Measurements from ENCODE around the gene DUSP22. TPM values are rescaled to one million over a fixed set of nuclear protein-coding genes. Genes with fewer than 3 reads are reported as not detected.
A peak's percentile ranks its signal among the peaks of the same experiment; 100 is the strongest.

DUSP22 gene
- total and polyA plus RNA-seq, 2 of the 8 experiments (the other 6 are each of a cell fraction or from before 2014, with no cell fraction given), result 15.5 to 32.4 TPM

GRCh38 chr6:322259-322930, 30.1 kb downstream of the DUSP22 start:
- no peak overlapping the region for H2AFZ ChIP-seq (ENCODE audit: low read length)
- no peaks in the 10 kb centered on the region for H3K79me2 ChIP-seq (ENCODE audit: control insufficient read depth in 1 of 2, insufficient read depth in 2 of 2, low read length in 2 of 2)
- TF ChIP-seq PHF8 (conservative IDR thresholded peaks at IDR 0.05; ENCODE audit: low read depth, low read length) (no peak), ZNF274 (IDR thresholded peaks at IDR 0.05; ENCODE audit: borderline replicate concordance, extremely low read depth, low read length) (no peak), SP2 (IDR thresholded peaks at IDR 0.05; ENCODE audit: low read length) (no peak), SIX5 (IDR thresholded peaks at IDR 0.05; ENCODE audit: low read depth, low read length) (no peak)
- TF ChIP-seq, protein P1, sequence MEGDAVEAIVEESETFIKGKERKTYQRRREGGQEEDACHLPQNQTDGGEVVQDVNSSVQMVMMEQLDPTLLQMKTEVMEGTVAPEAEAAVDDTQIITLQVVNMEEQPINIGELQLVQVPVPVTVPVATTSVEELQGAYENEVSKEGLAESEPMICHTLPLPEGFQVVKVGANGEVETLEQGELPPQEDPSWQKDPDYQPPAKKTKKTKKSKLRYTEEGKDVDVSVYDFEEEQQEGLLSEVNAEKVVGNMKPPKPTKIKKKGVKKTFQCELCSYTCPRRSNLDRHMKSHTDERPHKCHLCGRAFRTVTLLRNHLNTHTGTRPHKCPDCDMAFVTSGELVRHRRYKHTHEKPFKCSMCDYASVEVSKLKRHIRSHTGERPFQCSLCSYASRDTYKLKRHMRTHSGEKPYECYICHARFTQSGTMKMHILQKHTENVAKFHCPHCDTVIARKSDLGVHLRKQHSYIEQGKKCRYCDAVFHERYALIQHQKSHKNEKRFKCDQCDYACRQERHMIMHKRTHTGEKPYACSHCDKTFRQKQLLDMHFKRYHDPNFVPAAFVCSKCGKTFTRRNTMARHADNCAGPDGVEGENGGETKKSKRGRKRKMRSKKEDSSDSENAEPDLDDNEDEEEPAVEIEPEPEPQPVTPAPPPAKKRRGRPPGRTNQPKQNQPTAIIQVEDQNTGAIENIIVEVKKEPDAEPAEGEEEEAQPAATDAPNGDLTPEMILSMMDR (IDR thresholded peaks at IDR 0.05; ENCODE audit: control extremely low read depth in 1 of 3, insufficient read depth in 1 of 3, low read depth in 1 of 3, low read length in 3 of 3), result peak; percentile 20 to 43 (median 26)
- 72% methylated on average over 14 of the region's 14 CpGs; no CpG with 5 or more reads in 1 of the 2 experiments for WGBS, 2 experiments (ENCODE audit: extremely low coverage in 1 of 2, insufficient coverage in 1 of 2, insufficient read length in 1 of 2, insufficient replicate concordance in 2 of 2, low coverage in 1 of 2, low lambda C conversion rate in 2 of 2, missing lambda C conversion rate in 1 of 2)
- H3K4me2 ChIP-seq (ENCODE audit: insufficient read depth in 1 of 2, low read depth in 2 of 2, low read length in 2 of 2), result no peak overlapping the region
- no peak overlapping the region for H3K4ac ChIP-seq (replicated peaks; ENCODE audit: insufficient read length, low read depth, low read length)
- ChIA-PET CTCF (ENCODE audit: partially characterized antibody) (interaction anchor here (0.6 to 4.6 kb wide), 20 partner anchors 8 to 1201 kb away, joined by 3 to 34 read pairs (median 5); no protein-coding TSS in a partner anchor), POLR2A (ENCODE audit: partially characterized antibody) (interaction anchor here (0.7 kb wide), 1 partner anchor 8 kb away, joined by 3 read pairs; no protein-coding TSS in a partner anchor)
- H3K9ac ChIP-seq (replicated peaks in 1 of 4; ENCODE audit: extremely low read depth in 1 of 4, low read depth in 3 of 4, low read length in 3 of 4), result no peak overlapping the region
- H3K79me1 ChIP-seq (ENCODE audit: low read depth, low read length), result no peaks in the 10 kb centered on the region
- no peak overlapping the region for H3K27ac ChIP-seq (ENCODE audit: low read depth, low read length)
- FAIRE-seq, result no peak
- no peak overlapping the region for H3K56ac ChIP-seq (replicated peaks; ENCODE audit: insufficient read length, low read depth, low read length)
- H3K4me3 ChIP-seq (ENCODE audit: extremely low read depth in 1 of 4, insufficient read depth in 2 of 4, low read depth in 3 of 4, low read length in 4 of 4), result no peak overlapping the region
- no peak overlapping the region for H3K23ac ChIP-seq (ENCODE audit: insufficient read length)
- H3K14ac ChIP-seq (ENCODE audit: insufficient read length), result no peak overlapping the region
- peaks cover 0 to 5% (median 3%) of the 10 kb centered on the region in 4 experiments; a peak in 3 of 7 replicates for H3K4me1 ChIP-seq (replicated peaks in 1 of 4; ENCODE audit: control insufficient read depth in 3 of 4, insufficient read depth in 4 of 4, low read length in 3 of 4)
- H3K9me3 ChIP-seq (ENCODE audit: insufficient read depth in 2 of 2, low read depth in 1 of 2, low read length in 1 of 2), result peaks cover 36 to 89% of the 10 kb centered on the region in 2 experiments
- no peak overlapping the region for H3K18ac ChIP-seq (ENCODE audit: extremely low read depth, low read length)
- no peak overlapping the region for H4K5ac ChIP-seq (ENCODE audit: insufficient read length, low read depth, low read length)
- no peak overlapping the region for H4K8ac ChIP-seq (ENCODE audit: extremely low read depth, insufficient read depth, low read length)
- no peaks in the 10 kb centered on the region for H3K23me2 ChIP-seq (ENCODE audit: low read depth, low read length)
- DNase-seq (ENCODE audit: low read depth in 1 of 2, low spot score in 2 of 2), result no peak
- no peak overlapping the region for H2BK12ac ChIP-seq (ENCODE audit: low read depth, low read length)
- no peak overlapping the region for H2BK120ac ChIP-seq (replicated peaks; ENCODE audit: low read depth, low read length)
- H2BK15ac ChIP-seq (ENCODE audit: low read length), result no peak overlapping the region
- no peaks in the 10 kb centered on the region; a peak in 2 of 7 replicates for H3K27me3 ChIP-seq (replicated peaks in 1 of 4; ENCODE audit: control insufficient read depth in 3 of 4, extremely low read depth in 1 of 4, insufficient read depth in 3 of 4, low read length in 3 of 4)
- H4K20me1 ChIP-seq (replicated peaks in 1 of 2; ENCODE audit: control insufficient read depth in 1 of 2, insufficient read depth in 2 of 2, low read length in 2 of 2), result peaks cover 0 to 2% of the 10 kb centered on the region in 2 experiments
- H2BK20ac ChIP-seq (ENCODE audit: low read length), result no peak overlapping the region
- no peak overlapping the region for H2BK5ac ChIP-seq (ENCODE audit: low read depth, low read length)
- H3K36me3 ChIP-seq (ENCODE audit: control insufficient read depth in 2 of 4, insufficient read depth in 4 of 4, low read length in 3 of 4), result no peaks in the 10 kb centered on the region
- H4K91ac ChIP-seq (replicated peaks; ENCODE audit: insufficient read length, low read length), result no peak overlapping the region
- no peak overlapping the region for H2AK5ac ChIP-seq (ENCODE audit: low read depth, low read length)
